ENCODE results near the gene TRIM74.
"Not testable (repeated sequence)": the region's sequence is repeated elsewhere in the genome, so short reads cannot be mapped to it uniquely, and the experiment has no call there.

TRIM74 gene

GRCh38 chr7:72954563-72955198 lies 14.6 kb downstream of the TRIM74 start:
- DNase-seq: not testable (repeated sequence)

DNA sequence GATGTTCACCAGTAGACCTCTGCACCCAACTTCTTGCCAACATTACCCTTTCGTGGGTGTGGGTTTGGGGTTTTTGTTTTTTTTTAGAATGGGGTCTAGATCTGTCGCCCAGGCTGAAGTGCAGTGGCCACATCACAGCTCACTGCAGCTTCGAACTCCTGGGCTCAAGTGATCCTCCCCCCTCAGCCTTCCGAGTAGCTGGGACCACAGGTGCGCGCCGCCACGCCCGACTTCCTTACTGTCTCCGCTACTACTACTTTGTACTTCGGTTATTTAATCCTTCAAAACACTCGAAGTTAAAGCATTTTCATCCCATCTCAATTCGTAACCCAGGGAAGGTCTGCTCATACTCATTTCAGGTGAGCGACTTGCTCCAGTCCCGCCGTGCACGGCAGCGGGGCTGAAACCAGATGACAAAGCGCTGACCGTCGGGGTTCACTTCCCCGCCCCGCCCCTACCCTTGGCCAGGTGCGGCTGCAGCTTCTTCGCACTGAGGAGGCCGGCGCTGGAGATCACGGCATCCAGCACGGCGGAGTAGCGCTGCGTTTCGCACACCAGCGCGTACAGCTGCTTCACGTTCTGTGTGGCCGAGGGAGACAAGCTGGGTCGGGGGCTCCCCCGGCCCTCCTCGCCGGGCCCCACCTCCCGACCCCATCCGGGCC lies 15.2 kb downstream of the TRIM74 start:
- DNase-seq: not testable (repeated sequence)

GRCh38 chr7:72950432-72950831 lies 18.8 kb downstream of the TRIM74 start:
- not testable (repeated sequence) for DNase-seq

DNA sequence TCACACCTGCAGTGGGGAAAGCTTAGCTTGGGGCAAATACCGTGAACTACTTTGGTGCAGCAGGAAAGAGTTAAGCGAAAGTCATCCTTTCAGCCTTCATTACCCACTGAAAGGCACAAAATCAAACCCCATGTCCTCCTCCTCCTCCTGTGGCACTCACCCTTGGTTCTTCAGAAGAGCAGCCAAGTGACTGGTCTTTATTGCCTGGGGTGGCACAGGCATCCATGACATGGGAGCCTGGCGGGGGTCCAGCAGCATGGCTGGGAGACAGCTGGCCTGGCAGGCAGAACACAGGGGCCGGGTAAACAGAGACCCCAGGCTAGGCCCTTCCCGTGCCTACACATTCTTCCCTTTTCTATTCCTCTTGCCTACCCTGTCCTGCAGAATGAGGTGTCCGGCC lies 19.6 kb downstream of the TRIM74 start:
- not testable (repeated sequence) for DNase-seq

DNA sequence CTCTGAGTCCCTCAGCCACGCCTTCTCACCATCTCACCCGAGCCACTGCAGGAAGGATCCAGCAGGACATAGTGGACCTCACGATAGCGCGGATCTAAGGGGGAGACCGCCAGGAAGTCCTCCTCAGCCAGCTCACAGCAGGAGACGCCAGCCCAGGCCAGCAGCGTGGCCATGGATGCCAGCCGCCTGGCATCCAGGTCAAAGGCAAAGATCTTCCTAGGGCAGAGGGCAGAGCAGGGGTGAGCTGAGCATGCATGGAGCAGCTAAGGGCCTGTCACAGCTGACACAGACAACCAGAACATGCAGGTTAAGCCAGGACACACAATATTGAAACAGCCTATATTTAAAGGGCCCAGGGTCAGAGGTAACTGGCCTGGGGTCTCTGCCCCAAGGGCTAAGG lies 20.0 kb downstream of the TRIM74 start:
- DNase-seq: not testable (repeated sequence)

- DNase-seq: not testable (repeated sequence)
Observed at GRCh38 chr7:72948714-72949113, 20.6 kb downstream of the TRIM74 start.

- DNase-seq: not testable (repeated sequence)
Observed at GRCh38 chr7:72946130-72946745, 23.0 kb downstream of the TRIM74 start.

GRCh38 chr7:72945597-72945996 lies 23.7 kb downstream of the TRIM74 start:
- not testable (repeated sequence) for DNase-seq

DNA sequence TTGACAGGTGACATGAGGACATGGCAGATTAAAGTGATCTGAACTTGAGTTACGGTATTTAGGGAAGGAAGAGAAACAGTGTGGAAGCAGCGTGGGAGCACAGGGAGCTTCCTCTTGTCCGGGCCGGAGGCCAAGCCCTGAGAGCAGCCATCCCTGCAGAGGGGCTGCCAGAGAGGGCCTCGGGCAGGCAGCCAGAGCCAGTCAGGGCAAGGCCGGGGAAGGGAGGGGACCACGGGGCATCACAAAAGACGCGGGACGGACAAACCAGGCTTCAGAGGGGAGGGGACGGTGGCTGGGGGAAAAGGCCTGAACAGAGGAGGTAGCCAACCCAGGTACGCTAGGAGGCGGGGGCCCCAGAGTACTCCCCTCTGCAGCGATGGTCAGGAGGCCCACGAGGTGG lies 24.3 kb downstream of the TRIM74 start:
- DNase-seq: not testable (repeated sequence)

- DNase-seq: not testable (repeated sequence)
Observed at GRCh38 chr7:72942956-72943355, 26.3 kb downstream of the TRIM74 start.

DNA sequence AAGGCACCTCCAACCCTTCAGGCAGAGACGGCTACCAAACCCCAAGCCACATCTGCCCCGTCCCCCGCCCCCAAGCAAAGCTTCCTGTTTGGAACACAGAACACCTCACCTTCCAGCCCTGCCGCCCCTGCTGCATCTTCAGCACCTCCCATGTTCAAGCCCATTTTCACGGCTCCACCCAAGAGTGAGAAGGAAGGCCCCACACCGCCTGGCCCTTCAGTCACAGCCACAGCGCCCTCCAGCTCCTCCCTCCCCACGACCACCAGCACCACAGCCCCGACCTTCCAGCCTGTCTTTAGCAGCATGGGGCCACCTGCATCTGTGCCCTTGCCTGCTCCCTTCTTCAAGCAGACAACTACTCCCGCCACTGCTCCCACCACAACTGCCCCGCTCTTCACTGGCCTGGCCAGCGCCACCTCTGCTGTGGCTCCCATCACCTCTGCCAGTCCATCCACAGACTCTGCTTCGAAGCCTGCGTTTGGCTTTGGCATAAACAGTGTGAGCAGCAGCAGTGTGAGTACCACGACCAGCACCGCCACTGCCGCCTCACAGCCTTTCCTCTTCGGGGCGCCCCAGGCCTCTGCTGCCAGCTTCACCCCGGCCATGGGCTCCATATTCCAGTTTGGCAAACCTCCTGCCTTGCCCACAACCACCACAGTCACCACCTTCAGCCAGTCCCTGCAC lies 27.1 kb downstream of the TRIM74 start:
- not testable (repeated sequence) for DNase-seq

GRCh38 chr7:72928216-72928615 lies 41.0 kb downstream of the TRIM74 start:
- DNase-seq: not testable (repeated sequence)

DNA sequence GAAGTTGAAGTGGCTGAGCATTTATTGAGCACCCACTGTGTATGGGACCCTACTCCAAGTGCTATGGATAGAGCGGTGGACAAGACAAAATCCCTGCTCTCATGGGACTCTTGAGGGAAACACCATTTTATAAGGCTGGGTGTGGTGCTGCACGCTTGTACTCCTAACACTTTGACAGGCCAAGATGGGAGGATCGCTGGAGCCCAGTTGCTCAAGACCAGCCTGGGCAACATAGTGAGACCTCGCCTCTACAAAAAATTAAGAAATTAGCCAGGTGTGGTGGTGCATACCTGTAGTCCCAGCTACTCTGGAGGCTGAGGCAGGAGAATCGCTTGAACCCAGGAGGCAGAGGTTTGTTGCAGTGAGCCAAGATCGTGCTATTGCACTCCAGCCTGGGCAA lies 41.5 kb downstream of the TRIM74 start:
- not testable (repeated sequence) for DNase-seq

- no peak for DNase-seq
Observed at GRCh38 chr7:72925546-72926120, 43.6 kb downstream of the TRIM74 start.

GRCh38 chr7:72924733-72925545 lies 44.3 kb downstream of the TRIM74 start, which contains the start of gene POM121:
Gene POM121, plus strand, starts transcription at chr7:72925095. Its CDS starts 27 bp downstream, at chr7:72925122.
- DNase-seq: peak; percentile 86

DNA sequence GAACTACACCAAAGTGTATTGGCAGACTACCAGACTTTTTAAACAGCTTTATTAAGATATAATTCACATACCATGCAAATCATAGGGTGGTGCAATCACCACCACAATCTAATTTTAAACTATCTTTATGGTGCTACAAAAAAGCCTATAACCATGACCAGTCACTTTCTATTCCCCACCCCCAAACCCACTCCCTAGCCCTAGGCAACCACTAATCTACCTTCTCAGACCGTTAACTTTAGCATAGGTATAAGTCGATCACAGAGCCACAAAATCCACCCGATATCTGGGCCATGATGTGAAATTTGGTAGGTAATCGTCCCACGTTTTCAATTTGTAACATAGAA lies 44.9 kb downstream of the TRIM74 start:
- no peak for DNase-seq

DNA sequence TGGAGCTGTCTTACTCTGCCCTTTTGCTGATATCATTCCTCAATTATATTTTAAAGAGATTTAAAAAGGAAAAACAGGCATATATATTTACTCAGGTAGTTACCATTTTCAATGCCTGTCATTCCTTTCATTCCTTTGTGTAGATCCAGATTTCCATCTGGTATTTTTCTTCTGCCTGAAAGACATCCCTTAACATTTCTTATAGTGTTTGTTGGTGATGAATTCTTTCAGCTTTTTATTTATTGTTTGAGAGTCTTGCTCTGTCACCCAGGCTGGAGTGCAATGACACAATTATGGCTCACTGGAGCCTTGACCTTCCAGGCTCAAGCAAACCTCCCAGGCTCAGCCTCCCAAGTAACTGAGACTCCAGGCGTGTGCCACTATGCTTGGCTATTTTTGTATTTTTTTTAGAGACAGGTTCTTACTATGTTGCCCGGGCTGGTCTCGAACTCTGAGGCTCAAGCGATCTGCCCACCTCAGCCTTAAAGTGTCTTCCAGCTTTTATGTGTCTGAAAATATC lies 50.0 kb downstream of the TRIM74 start:
- no peak for DNase-seq

GRCh38 chr7:72914756-72915525 lies 54.3 kb downstream of the TRIM74 start:
- DNase-seq: peak; percentile 62

DNA sequence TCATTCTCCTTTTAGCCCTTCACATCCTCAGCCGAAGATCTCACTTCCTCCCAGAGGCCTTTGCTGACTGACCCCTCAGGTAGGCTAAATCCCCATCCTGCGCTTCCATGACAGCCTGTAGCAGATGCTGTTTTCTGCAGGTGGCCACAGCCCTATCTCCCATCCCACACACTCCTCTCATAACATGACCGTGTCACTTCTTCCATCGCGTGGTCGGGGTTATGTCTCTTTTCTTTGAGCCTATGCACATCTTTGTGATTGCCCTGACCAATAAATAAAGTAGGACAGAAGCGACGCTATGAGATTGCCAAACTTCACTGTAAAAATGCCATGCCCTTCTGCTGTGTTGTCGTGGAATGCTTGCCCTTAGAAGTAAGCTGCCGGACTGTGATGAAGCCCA lies 55.5 kb downstream of the TRIM74 start:
- not testable (repeated sequence) for DNase-seq

DNA sequence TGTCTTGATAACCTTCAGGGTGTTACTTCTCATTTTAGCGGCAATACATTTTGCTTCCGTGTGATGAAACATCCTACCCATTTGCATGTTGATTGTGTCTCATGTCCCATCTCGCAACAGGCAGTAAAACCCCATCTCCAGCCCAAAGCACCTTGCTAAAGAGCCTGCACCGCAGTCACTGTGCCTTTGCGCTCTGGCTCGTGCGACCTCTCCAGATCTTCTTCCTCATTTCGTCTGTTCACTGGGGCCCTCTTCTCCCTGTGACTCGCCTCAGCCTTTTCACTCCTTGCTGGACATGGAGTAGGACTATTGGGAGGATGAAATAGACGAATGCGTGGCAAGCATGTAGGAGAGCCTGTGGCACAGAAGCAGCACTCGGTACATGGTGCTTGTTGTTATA lies 57.9 kb downstream of the TRIM74 start:
- DNase-seq: peak; percentile 50
